ENCODE data around the gene LDB3.
"Not testable (repeated sequence)": the region's sequence is repeated elsewhere in the genome, so short reads cannot be mapped to it uniquely, and the experiment has no call there.

The LDB3 gene

GRCh38 chr10:86709396-86710185 lies 41.3 kb downstream of the LDB3 start:
- no peak for FAIRE-seq

DNA sequence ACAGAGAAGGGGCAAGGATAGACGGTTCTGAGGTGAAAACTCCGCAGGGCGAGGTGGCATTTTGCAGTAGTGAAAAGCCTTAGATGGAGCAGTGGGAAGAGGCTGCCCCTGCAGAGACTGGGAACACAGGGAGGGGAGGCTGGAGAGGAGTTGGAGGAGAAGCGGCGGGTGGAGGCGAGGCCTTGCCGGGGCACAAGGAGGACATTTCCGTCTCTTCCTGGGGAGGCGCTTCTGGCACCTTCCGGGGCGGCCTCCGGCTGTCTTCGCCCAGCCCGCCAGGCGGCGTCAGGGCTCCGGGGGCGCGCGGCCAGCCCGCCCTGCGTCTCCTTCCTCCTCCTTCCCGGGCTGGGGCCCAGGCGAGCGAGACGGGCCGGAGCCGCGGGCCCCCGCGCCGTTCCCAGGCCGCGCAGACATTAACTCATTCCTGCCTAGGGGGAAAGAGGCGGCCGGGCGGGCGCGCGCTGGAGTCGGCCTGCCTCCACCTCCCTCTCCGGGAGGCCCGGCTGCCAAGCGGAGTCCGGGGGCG lies 42.7 kb downstream of the LDB3 start:
- FAIRE-seq: no peak

GRCh38 chr10:86711513-86712316 lies 43.4 kb downstream of the LDB3 start:
- no peak for FAIRE-seq

- FAIRE-seq: no peak
Observed at GRCh38 chr10:86712317-86712707, 44.0 kb downstream of the LDB3 start.

- no peak for FAIRE-seq
Observed at GRCh38 chr10:86715156-86715795, 47.0 kb downstream of the LDB3 start.

DNA sequence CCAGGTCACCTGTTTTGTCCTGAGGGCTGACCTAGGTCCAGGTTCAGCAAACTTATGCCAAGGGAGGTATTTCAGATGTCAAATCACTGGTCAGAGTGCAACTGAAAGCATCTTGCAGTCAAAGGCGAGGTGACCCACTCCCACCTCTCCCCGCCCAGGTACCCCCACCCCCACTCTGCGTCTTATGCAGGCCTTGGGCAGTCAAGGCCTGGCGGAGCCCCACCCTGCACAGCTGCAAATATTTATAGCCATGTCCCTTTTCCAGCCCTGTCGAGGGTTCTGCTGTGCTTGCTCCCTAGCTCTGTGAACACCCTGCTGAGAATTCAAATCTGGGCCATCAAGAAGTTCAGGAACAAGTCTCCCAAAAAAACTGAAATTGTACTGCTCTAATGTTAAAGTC lies 47.5 kb downstream of the LDB3 start:
- FAIRE-seq: no peak

GRCh38 chr10:86716466-86716865 lies 48.2 kb downstream of the LDB3 start:
- FAIRE-seq: no peak

DNA sequence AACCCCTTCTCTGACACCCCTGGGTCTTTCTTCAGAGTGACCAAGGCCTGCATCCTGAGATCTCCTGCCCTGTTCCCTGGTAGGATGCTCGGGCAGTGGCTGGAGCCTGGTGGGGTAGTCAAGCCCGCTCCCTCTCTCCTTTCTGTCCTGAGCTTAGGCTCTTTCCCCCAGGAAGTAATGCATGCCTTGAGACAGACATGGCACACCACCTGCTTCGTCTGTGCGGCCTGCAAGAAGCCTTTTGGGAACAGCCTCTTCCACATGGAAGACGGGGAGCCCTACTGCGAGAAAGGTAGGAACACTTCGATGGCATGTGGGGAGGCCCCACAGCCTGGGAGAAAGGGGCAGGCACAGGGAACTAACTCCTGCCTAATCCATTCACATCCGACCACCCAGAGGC lies 50.2 kb downstream of the LDB3 start:
- FAIRE-seq: no peak

DNA sequence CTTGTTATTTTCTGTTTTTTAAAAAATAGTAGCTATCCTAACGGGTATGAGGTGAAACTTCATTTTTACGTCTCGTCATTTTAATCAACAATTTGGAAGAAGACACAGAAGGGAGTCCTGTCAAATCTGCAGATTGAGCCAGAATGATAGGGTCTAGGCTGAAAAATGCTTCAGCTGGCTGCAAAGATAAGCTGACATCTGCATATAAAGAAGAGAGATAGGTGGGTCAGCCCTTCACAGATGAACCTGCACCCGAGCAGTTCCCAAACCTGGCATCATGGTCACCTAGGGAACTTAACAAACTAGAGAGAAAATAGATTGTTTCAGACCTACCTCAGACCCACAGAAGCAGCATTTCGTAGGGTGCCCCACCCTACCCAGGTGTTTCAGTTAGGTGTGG lies 52.9 kb downstream of the LDB3 start:
- no peak for FAIRE-seq

- no peak for FAIRE-seq
Observed at GRCh38 chr10:86723009-86723408, 54.7 kb downstream of the LDB3 start.

DNA sequence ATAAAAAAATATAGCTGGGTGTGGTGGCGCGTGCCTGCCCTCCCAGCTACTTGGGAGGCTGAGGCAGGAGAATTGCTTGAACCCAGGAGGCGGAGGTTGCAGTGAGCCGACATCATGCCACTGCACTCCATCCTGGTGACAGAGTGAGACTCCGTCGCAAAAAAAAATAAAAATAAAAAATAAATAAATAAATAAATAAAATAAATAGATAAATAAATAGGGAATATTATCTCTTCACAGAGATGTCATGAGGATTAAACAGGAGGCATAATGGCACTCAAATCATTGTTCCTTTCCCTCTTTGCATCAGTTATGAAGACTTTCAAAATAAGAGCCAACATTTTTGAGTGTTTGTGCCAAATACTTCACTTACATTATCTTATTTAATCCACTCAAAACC lies 56.1 kb downstream of the LDB3 start:
- no peak for FAIRE-seq

DNA sequence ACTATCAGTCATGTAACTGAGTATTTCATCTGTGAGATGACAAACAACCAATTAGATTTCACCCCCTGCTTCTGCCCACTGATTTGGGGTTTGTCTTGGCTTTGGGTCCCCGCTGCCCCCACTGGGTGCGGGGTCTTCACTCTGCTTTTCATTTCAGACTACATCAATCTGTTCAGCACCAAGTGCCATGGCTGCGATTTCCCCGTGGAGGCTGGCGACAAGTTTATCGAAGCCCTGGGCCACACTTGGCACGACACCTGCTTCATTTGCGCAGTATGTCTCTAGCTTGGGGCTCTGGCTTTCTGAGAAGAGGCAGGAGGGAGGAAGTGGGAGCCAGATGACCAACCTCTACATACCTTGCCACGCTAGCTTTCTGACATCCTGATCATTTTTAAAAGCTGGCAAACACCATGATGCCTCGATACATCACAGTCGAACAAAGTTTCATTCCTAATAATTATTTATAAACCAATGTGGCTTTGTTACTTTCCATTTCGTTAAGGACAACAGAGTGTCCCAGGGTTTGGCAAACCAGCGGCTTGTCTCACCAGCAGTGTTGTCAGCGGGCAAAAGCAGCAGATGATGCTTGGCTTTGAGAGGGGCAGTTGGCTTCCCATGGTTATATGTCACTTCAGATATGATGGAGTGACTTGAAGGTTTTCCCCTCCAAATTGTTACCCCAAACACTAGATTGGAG lies 57.8 kb downstream of the LDB3 start:
- FAIRE-seq: no peak

DNA sequence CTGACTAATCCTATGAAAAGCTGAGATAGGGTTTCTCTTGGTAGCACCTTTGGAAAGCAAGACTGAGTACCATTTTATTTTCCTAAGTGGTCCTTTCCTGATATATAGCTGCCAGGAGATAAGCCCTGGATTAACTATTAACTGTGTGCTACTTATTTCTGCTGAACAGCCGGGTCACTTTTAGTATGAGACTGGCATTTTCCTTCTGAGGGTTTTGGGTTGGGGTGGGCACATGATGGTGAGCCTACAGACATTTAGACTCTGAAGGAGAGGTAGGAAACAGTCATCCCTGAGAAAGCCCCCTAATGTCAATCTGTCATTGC lies 58.3 kb downstream of the LDB3 start:
- FAIRE-seq: no peak

- no peak for FAIRE-seq
Observed at GRCh38 chr10:86727470-86727869, 59.2 kb downstream of the LDB3 start.

DNA sequence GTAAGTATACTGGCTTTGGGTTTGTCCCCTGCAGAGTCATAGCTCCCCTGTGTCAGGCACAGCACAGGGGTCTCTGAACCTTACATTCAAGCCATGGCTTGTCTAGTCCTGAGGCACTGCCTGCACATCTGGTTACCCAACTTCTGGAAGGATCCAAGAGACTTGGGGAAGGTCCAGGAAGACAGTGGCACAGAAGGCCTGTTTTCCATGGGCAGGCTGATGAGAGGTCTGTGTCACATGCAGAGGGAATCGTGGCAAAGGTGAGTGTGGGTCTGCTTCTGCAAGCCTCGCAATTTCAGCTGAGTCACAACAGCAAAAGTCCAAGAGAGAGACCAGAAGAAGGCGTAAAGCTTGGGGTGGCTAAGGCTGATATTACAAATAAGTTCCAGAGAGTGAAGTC lies 59.7 kb downstream of the LDB3 start:
- no peak for FAIRE-seq

GRCh38 chr10:86729677-86730076 lies 61.4 kb downstream of the LDB3 start:
- no peak for FAIRE-seq

DNA sequence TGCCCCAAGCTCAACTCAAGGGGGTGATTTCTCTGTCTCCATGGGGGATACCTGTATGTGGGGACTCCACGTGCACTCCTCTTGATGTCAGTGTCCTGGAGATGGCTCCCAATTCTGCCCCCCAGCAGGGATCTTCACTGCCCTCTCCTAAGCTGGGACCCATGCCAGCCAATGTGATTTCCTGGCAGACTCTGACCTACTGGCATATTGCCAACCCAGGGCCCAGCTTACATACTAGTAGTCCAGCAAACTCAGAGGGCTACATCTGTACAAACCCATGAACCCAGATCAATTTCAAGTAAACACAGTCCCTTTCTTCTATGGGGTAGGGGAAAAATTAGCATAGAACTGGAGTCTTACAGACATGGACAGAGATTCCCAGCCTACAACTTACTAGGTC lies 61.9 kb downstream of the LDB3 start:
- FAIRE-seq: no peak

DNA sequence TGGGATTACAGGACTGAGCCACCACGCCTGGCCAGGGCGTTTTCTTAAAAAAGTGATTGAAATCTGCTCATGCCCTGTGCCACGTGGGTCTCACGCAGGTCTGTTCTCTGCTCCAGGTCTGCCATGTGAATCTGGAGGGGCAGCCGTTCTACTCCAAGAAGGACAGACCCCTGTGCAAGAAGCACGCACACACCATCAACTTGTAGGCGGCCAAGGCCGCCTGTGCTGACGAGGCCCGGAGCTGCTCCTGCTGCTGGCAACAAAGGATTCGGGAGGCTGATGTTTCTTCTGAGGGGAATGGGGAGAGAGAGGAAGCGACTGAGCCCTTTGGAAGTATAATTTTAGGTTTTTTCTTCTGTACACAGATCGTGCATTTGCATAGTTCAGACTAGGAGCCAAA lies 64.5 kb downstream of the LDB3 start:
- FAIRE-seq: no peak

DNA sequence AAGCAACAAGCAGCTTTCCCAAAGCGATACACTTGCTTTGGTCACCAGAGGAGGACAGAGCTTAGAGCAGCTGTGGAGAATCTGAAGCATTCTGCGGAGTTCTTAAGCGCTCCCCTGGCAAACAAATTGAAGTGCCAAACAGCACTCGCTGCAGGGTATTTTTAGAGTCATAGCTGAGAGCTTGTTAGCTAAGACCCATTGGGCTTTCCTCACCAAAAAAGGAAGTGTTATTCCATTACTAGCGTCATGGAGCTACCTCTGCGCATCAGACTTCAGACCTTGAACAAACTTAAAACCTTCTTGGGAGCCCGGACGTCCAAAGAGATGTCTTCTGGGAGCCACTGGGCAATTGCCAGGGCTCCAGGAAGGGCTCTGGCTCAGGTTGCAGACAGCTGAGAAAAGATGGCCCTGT lies 65.0 kb downstream of the LDB3 start:
- no peak for FAIRE-seq

DNA sequence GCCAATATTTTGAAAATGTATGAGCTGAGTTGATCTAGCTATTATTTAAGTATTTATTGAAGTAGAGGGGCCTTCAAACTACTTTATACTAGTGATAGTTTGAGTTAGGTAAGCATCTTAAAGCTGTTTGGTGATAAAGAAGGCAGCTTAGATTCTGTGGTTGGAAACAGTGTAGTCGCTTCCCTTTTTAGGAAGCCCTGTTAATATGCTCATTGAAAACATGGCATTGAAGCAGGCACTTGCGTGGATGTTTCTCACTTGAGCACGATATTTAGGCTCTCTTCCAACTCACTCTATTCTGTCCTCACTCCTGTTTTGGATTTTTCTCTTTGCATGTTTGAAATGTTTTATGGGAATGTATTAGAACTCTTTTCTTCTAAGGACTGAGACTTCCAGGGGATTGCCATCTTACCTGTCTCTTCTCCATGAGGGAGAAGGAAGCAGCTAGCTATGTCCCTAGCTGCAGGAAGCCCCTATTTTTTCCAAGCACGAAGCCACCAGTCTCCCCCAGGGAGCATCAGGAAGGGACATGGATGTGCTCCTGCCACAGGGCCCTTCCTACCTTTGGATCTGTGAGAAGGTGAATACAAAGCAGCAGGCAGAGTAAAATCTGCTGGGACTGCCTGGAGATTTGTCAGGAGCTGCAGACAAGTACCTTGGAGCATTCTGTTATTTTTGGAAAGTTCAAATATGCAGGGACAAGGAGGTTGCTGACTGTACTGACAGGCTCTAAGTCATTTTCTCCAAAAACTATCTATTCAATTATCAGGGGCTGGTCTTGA lies 66.1 kb downstream of the LDB3 start:
- FAIRE-seq: no peak

- FAIRE-seq: not testable (repeated sequence)
Observed at GRCh38 chr10:86735278-86735677, 67.0 kb downstream of the LDB3 start.

GRCh38 chr10:86742230-86742629 lies 73.9 kb downstream of the LDB3 start:
- no peak for FAIRE-seq

All from G401.6 (cell line).